ENCODE measurements around the gene ING3.
"Not testable (repeated sequence)": the region's sequence is repeated elsewhere in the genome, so short reads cannot be mapped to it uniquely, and the experiment has no call there.

Gene ING3

GRCh38 chr7:121002757-121003200, 52.2 kb downstream of the ING3 start:
- no peak for DNase-seq (ENCODE audit: low read depth, low spot score)

- DNase-seq (ENCODE audit: low read depth, low spot score) = no peak
These were observed 53.6 kb downstream of the ING3 start for GRCh38 chr7:121003986-121004685.

GRCh38 chr7:121005058-121005457, 54.5 kb downstream of the ING3 start:
- DNase-seq (ENCODE audit: low read depth, low spot score) = not testable (repeated sequence)

GRCh38 chr7:121005996-121006584, 55.5 kb downstream of the ING3 start:
- DNase-seq (ENCODE audit: low read depth, low spot score) = no peak

- no peak for DNase-seq (ENCODE audit: low read depth, low spot score)
These were observed 56.2 kb downstream of the ING3 start for GRCh38 chr7:121006711-121007315.

GRCh38 chr7:121008816-121009215, 58.2 kb downstream of the ING3 start:
- DNase-seq (ENCODE audit: low read depth, low spot score) = no peak

GRCh38 chr7:121011401-121011800, 60.8 kb downstream of the ING3 start:
- no peak for DNase-seq (ENCODE audit: low read depth, low spot score)

GRCh38 chr7:121012170-121012874, 61.7 kb downstream of the ING3 start:
- DNase-seq (ENCODE audit: low read depth, low spot score) = no peak

GRCh38 chr7:121012919-121013318, 62.3 kb downstream of the ING3 start:
- no peak for DNase-seq (ENCODE audit: low read depth, low spot score)

GRCh38 chr7:121015560-121015959, 65.0 kb downstream of the ING3 start:
- no peak for DNase-seq (ENCODE audit: low read depth, low spot score)

- DNase-seq (ENCODE audit: low read depth, low spot score) = no peak
These were observed 66.4 kb downstream of the ING3 start for GRCh38 chr7:121016966-121017365.

GRCh38 chr7:121017586-121017985, 67.0 kb downstream of the ING3 start:
- DNase-seq (ENCODE audit: low read depth, low spot score) = no peak

- DNase-seq (ENCODE audit: low read depth, low spot score) = no peak
These were observed 68.4 kb downstream of the ING3 start for GRCh38 chr7:121019018-121019417.

GRCh38 chr7:121020249-121020988, 69.8 kb downstream of the ING3 start:
- DNase-seq (ENCODE audit: low read depth, low spot score) = no peak

GRCh38 chr7:121020989-121021969, 70.7 kb downstream of the ING3 start:
- no peak for DNase-seq (ENCODE audit: low read depth, low spot score)

GRCh38 chr7:121023194-121023593, 72.6 kb downstream of the ING3 start:
- DNase-seq (ENCODE audit: low read depth, low spot score) = no peak

GRCh38 chr7:121023683-121024511, 73.3 kb downstream of the ING3 start:
- no peak for DNase-seq (ENCODE audit: low read depth, low spot score)

- DNase-seq (ENCODE audit: low read depth, low spot score) = no peak
These were observed 74.0 kb downstream of the ING3 start for GRCh38 chr7:121024611-121025010.

GRCh38 chr7:121026159-121026558, 75.6 kb downstream of the ING3 start:
- DNase-seq (ENCODE audit: low read depth, low spot score) = no peak
